A673 (cell line): ENCODE results near the gene IGFBP2.

Experiments
- EZH2 ChIP-seq: fragments of 200-600 bp; sonication (generic); IDR thresholded peaks from 2 replicates; pipeline ENCODE4 v1.6.1; 2017; ENCODE audit warnings: borderline replicate concordance, low read depth, mild to moderate bottlenecking, mixed read lengths, antibody characterized with exemption, low read length; ENCODE audit not compliant: poor library complexity, severe bottlenecking
- TF ChIP-seq, protein P1 (sequence below): fragments of 300-800, 200-600 bp; sonication (generic); conservative IDR thresholded peaks from 2 replicates; pipeline ENCODE4 v1.5.1; 2017; ENCODE audit warnings: low read depth, mild to moderate bottlenecking, antibody characterized with exemption, low read length, moderate library complexity, mixed read lengths

DNA sequence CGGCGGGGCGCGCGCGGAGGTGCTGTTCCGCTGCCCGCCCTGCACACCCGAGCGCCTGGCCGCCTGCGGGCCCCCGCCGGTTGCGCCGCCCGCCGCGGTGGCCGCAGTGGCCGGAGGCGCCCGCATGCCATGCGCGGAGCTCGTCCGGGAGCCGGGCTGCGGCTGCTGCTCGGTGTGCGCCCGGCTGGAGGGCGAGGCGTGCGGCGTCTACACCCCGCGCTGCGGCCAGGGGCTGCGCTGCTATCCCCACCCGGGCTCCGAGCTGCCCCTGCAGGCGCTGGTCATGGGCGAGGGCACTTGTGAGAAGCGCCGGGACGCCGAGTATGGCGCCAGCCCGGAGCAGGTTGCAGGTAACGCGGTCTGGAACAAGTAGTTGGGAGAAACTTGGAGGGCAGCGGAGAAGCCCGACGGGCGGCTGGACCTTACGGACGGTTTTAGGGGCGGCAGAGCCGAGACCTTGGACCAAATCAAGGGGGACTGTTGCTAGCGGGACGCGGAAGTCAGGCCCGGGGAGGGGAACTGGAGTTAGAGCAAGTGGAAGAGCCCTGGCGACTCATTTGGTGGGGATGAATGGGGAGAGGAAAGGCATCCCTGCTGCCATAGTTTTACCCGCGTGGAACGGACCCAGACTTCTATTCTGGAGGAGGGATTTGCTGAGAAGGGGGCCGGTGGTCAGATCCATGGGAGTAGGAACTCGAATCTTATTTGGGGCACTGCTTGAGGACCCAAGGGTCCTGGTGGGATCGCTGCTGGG is 573 bp downstream of the IGFBP2 start:
- TF ChIP-seq, protein P1, sequence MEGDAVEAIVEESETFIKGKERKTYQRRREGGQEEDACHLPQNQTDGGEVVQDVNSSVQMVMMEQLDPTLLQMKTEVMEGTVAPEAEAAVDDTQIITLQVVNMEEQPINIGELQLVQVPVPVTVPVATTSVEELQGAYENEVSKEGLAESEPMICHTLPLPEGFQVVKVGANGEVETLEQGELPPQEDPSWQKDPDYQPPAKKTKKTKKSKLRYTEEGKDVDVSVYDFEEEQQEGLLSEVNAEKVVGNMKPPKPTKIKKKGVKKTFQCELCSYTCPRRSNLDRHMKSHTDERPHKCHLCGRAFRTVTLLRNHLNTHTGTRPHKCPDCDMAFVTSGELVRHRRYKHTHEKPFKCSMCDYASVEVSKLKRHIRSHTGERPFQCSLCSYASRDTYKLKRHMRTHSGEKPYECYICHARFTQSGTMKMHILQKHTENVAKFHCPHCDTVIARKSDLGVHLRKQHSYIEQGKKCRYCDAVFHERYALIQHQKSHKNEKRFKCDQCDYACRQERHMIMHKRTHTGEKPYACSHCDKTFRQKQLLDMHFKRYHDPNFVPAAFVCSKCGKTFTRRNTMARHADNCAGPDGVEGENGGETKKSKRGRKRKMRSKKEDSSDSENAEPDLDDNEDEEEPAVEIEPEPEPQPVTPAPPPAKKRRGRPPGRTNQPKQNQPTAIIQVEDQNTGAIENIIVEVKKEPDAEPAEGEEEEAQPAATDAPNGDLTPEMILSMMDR: no peak
- no peak for TF ChIP-seq EZH2
